GM12872 (cell line): Measurements from ENCODE around the gene UBR4.

Experiments
- TF ChIP-seq, protein P1 (sequence below): IDR thresholded peaks from 3 replicates; pipeline ENCODE4 v1.5.1; 2011; ENCODE audit warnings: low read depth, mild to moderate bottlenecking, low read length, moderate library complexity; ENCODE audit not compliant: insufficient read depth

The UBR4 gene

GRCh38 chr1:19210772-19211549, 895 bp upstream of the UBR4 start:
- TF ChIP-seq, protein P1, sequence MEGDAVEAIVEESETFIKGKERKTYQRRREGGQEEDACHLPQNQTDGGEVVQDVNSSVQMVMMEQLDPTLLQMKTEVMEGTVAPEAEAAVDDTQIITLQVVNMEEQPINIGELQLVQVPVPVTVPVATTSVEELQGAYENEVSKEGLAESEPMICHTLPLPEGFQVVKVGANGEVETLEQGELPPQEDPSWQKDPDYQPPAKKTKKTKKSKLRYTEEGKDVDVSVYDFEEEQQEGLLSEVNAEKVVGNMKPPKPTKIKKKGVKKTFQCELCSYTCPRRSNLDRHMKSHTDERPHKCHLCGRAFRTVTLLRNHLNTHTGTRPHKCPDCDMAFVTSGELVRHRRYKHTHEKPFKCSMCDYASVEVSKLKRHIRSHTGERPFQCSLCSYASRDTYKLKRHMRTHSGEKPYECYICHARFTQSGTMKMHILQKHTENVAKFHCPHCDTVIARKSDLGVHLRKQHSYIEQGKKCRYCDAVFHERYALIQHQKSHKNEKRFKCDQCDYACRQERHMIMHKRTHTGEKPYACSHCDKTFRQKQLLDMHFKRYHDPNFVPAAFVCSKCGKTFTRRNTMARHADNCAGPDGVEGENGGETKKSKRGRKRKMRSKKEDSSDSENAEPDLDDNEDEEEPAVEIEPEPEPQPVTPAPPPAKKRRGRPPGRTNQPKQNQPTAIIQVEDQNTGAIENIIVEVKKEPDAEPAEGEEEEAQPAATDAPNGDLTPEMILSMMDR, result no peak

DNA sequence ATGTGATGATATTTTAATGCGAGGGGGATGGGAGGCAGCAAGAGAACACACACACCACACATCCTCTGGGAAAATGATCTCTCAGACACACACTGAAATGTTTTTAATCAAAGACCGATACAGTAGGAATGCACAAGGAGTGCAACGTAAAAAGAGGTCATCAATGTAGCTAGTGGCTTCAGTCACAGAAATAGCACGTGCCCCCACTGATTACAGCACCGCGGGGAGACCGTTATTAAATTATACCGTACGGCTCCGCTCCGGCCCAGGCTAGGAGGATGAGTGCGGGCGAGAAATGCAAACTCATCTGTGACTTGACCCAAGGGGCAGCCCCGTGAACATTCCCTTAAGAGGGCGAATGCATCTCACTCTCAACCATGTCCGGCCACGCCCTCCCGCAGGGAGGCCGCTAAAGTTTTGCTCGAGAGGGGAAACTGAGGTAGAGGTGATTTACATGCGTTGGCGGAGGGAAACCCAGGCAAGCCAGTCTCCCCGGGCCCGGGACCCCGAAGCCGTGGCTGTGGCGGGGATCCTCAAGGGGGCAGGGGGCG, 552 bp downstream of the UBR4 start:
- TF ChIP-seq, protein P1, result no peak

DNA sequence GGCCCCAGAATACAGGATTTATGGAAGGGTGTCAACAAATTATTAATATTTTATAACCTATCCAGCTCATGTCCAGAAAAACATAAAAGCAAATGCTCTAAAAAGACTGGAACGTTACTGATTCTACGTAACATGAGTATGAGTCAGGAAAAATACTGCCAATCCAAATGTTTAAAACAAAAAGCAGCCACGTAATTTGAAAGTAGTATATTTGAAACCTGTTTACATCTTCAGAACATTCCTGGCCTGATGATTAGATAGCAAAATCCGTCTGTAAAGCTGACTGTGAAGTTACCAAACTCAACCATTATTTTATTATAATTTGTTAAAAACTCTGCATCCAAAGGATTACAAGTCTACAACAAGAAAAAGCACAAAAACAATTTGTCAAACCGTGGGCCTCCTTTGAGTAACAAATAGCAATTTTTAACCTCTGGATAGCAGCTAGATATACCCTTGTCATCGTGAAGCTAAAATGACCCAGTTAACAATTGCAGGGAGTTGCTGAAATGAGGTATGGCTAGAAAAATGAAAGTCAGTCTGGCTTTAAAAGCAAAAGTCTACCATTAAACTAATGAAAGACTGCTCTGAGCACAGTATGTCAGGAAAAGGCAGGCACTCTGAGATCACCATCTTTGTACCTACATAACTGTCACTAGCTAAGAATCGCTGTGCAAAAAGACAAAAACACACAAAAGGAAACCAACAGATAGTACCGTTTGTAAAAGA, 1.2 kb downstream of the UBR4 start:
- TF ChIP-seq, protein P1, result no peak

DNA sequence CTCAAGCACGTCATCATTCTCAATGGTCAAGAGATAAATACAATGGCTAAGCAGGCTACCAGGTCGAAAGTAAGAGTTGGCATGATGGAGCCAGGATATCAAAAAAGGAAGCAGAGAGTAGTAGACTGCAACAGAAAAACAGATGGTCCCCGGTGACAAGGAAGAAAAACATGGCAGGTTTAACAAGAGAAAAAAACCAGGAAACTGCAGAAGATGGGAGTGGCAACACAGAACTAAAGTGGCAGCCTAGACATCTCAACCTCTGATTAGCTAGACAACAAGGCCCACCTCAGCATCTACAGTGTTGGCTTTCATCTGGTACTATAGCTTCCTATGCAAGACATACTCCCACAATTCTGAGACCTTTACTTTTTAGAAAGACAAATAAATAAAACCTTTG, 3.1 kb downstream of the UBR4 start:
- TF ChIP-seq, protein P1, result no peak

GRCh38 chr1:19205845-19206244, 4.2 kb downstream of the UBR4 start:
- TF ChIP-seq, protein P1, result no peak

DNA sequence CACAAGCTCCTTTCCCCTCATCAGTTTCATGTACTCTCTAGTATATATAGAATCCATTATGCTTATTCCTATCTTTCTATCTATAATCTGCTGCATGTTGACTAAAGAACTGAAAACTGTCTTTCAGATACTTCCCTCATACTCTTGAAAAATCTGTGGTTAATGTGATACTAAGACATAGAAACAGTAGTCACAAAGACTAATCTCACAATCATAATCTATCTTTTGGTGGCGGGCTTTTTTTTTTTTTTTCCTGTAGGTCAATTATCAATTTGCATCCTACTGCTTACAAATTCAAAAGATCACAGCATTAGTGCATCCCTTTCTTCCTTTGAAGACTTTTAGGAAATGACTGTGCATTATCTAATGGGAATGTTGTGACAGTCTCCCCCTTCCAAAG, 4.7 kb downstream of the UBR4 start:
- TF ChIP-seq, protein P1, result no peak

DNA sequence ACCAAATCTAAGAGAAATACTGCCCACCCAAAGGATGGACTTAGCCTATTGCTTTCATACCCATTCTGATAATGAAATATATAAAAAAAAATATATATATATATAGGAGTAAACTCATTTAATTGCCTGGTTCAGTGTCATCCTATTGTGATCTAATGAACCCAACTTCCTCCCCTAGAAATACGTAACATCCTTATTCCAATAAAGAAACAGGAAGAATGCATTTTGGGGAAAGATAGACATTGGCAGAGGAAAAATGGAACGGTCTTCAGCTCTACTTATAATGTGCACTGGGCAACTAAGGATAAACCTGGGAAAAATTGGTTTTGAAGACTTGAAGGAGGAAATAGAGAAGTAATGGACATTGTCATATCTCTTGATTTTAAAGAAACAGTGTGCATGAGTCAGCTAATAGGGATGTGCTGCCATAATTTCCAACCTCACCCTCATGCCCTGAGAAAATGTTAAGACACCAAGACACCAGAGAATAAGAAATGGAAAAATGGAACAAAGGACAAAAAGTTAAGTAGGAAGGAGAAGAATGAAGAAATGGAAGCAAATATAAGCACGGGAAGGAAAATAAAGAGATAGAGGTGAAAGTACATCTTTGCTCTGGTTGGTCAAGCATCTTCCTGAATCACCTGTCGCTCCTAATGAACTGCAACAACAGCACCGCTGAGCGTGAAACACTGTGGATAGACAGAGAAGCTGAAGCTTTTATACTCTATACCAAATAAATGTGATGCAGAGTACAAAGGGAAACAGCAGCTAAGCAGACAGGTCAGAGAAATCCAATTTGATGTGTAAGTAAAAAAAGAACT, 5.4 kb downstream of the UBR4 start:
- TF ChIP-seq, protein P1, result no peak
